ENCODE results near the gene TYMP.
"Not testable (repeated sequence)": the region's sequence is repeated elsewhere in the genome, so short reads cannot be mapped to it uniquely, and the experiment has no call there.

The TYMP gene

DNA sequence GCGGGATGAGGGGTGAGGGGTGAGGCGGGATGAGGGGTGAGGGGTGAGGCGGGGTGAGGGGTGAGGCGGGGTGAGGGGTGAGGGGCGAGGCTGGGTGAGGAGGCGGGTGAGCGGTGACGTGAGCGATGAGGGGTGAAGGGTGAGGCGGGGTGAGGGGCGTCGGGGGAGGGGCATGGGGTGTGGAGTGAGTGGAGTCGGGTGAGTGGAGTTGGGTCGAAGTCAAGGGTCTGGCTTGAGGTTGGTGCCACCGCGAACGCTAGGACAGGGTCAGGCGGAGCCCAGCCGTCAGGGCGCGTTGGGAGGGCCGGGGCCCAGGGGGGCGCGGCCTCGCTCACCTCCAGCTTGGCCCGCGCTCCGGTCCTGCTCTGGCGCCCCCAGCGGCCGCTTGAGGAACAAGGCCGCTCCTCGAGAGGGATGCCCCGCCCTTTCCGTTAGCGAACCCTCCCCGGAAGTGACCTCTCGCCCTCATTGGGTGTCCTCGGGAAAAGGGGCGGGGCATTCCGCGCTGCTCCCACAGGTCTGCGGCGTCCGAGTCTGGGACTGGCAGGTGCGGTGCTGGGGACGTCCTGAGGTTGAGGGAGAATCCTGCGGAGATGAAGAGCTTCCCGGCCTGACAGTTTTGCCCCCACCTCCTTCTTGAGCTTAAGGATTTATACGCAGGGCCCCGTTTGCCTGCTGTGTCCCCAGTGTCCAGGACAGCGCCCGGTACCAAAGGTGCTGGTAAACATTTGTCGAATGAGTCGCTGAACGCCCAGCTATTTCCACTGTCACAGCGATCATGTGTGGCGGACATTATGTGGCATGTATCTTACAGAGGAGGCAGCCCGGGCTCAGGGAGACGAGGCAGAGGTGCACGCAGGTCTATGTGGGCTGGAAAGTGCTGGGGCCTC, 33.0 kb upstream of the TYMP start, which contains the start of gene SYCE3:
Gene SYCE3, minus strand, starts transcription at position 397 of the 890 bp plus-strand sequence. CDS start 6,514 bp downstream, outside the sequence.
- peak; percentile 86 for DNase-seq

DNA sequence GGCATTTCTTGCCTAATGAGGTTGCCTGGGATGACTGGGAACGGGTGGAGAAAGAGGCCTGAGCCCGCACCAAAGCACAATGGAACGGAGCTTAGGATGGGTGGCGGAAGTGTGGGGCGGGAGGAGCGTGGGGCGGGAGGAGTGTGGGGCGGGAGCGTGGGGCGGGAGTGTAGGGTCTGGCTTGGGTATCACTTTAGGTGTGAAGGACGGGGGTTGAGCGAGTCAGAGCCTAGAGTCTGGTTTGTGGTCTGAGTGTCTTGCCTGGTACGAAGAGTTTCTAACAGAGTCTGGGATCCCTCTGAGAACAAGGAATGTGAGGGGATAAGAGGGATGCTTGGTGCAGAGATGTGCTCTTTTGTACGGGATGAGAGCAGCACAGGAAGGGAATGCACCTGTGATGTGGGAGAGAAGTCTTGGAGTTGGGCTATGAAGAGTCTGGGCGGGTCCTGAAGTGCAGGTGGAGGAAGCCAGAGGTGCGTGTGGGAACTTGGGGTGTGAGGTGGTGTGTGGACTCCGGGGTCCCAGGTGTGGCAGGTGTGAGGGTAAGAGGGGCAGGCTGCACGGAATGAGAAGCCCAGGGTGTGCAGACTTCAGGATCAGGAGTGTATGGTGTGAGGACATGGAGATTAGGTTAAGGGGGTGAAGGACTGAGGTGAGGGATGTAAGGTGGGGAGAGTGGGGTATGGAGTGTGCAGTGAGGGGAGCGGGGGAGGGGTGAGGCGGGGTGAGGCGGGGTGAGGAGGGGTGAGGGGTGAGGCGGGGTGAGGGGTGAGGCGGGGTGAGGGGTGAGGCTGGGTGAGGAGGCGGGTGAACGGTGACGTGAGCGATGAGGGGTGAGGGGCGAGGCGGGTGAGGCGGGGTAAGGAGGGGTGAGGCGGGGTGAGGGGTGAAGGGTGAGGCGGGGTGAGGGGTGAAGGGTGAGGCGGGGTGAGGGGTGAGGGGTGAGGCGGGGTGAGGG, 31.9 kb upstream of the TYMP start:
- no peak for DNase-seq

DNA sequence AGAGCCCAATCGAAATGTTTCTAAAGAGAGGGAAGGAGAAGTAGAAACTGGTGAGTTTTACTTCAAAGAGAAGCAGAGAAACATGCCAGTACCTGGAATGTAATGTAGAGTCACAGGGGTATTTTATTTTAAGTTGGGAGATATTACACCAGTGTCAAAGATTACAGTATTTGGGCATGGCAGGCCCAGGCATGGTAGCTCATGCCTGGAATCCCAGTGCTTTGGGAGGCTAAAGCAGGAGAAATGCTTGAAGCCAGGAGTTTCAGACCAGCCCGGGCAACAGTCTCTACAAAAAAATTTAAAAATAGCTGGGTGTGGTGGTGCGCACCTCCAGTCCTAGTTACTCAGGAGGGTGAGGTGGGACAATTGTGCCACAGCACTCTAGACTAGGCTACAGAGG, 30.2 kb upstream of the TYMP start:
- no peak for DNase-seq

DNA sequence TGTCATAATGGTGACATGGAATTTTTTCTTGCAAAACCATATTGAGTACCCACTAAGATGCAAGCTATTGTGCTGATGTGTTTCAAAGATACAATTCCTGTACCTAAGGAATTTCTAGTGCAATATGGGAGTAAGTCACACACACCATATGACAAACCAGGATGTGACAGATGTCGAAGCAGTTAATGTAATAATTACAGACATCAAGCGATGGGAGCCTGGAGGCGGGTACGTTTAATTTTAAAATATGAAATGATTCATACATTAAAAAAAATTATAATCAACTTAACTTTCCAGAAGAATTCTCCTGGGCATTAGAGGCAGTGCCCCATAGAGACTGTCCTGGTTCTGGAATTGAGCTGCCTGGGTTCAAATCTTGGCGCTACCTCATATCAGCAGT, 26.9 kb upstream of the TYMP start:
- no peak for DNase-seq

DNA sequence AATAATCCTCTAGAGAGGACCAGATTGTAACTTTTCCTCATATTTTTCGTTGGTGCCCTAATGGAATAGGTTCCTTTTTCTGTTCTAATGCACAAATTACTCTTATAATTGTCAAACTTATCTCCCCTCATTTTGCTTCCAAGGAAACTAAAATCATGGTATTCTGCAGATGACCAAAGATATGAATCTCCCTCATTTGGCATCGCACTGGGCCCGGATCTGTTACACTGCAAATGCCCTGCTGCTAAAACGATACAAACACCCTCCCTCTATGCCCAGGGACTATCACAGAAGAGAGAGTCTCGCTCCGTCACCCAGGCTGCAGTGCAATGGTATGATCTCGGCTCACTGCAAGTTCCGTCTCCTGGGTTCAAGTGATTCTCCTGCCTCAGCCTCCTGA, 23.5 kb upstream of the TYMP start:
- no peak for DNase-seq

DNA sequence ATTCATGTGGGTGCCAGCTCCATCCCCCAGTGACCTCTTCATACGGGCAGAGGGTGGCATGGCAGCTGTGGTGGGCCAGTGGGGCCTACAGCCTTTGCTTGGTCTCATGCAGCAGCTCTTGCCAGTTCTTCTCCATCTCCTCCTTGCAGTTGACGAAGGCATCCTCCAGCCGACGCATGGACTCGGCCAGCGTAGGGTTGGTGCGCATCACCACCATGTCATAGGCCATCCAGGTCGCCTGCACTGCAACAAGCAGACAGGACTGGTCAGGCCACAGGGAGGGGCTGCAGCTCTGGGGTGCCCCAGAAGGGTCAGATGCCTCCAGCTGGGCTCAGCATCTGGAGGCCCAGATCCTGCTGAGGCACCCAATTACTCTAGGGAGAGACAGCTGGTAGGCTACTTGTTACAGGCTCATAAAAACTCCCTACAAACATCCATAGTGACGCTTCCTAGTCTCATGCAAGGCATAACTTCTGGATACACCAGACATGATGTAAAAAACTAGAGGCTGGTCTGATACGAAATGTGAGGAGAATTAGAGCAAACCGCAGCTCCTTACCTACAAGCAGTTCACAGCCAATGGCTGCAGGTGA, 21.4 kb upstream of the TYMP start:
- no peak for DNase-seq

DNA sequence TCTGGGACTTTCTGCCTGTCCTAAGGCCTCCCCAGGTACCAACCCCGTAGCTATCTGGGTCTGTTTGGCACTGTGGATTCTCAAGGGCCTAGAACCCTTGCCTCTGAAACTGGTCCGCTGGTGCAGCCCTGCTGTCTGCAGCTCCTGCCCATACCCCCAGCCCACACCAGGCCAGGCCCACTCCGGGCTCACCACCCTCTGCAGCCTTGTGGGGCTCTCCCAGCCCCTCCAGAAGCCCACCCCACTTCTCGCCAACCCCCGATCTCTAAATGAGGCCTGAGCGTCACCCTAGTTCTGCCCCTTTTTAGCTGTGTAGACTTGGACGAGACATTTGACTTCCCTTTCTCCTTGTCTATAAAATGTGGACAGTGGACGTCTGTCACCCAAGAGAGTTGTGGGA, 20.6 kb upstream of the TYMP start:
- no peak for DNase-seq

DNA sequence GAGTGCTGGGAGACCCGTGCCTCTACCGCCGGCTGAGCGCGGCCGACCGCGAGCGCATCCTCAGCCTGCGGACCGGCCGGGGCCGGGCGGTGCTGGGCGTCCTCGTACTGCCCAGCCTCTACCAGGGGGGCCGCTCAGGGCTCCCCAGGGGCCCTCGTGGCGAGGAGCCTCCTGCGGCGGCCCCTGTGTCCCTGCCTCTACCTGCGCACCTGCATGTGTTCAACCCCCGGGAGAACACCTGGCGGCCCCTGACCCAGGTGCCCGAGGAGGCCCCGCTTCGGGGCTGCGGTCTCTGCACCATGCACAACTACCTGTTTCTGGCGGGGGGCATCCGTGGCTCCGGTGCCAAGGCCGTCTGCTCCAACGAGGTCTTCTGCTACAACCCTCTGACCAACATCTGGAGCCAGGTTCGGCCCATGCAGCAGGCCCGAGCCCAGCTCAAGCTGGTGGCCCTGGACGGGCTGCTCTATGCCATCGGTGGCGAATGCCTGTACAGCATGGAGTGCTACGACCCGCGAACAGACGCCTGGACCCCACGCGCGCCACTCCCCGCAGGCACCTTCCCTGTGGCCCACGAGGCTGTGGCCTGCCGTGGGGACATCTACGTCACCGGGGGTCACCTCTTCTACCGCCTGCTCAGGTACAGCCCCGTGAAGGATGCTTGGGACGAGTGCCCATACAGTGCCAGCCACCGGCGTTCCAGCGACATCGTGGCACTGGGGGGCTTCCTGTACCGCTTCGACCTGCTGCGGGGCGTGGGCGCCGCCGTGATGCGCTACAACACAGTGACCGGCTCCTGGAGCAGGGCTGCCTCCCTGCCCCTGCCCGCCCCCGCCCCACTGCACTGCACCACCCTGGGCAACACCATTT, 19.3 kb upstream of the TYMP start:
- no peak for DNase-seq

DNA sequence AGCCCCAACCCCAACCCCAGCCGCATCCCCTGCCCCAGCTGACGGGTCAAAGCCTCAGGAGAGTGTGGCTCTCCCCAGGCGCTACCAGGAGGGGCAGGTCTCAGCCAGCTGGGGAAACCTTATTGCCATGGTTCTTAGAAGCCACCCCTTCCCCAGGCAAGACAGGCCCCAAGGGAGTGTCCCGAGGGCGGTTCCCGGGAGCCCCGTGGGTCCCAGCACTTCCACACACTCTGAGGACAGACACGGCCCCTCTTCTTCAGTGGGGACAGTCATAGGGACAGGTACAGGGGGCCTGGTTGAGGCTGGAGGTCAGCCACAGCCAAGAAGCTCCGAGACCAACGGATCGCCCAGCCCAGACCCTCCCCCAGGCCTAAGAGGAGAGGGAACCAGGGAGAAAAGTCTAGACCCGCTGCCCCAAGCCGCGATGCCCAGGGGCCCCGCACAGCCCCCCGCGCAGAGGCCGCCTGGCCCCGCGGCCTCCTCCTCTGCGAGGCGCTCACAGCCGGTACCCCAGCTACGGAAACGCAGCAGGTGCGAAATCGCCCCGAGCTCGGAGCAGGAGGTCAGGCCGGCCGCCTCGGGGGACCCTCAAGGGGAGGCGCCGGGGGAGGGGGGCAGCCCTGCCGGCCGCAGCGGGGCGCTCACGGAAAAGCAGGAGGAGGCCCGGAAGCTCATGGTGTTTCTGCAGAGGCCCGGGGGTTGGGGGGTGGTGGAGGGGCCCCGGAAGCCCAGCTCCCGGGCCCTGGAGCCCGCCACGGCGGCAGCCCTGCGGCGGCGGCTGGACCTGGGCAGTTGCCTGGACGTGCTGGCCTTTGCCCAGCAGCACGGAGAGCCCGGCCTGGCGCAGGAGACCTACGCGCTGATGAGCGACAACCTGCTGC, 18.5 kb upstream of the TYMP start:
- DNase-seq: no peak

DNA sequence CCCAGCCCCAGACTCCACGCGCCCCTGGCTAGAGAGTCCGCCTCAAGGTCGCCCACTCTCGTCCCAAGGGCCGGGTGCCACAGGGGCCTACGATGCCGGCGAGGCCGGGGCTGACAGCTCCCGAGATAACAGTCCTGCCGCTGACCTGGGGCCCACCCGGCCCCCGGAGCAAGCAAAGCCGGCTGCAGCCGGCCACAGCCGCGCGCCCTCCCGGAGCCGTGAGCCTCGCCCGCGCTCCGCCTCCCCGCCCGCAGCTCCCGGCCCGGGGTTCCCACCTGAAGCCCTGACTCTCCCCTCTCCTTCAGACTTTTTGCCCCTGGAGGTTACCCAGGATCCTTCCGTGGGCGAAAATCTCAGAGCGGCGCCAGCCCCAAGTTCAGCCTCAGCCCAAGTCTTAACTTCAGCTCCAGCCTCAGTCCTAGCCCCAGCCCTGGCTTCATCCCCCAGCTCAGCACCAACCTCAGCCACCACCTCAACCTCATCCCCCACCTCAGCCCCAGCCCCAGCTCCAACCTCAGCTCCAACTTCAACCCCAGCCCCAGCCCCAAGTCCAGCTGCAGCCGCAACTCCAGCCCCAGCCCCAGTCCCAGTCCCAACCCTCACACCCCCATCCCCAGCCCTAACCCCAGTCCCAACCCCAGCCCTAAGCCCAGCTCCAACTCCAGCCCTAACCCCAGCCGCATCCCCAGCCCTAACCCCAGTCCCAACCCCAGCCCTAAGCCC, 17.6 kb upstream of the TYMP start:
- no peak for DNase-seq

DNA sequence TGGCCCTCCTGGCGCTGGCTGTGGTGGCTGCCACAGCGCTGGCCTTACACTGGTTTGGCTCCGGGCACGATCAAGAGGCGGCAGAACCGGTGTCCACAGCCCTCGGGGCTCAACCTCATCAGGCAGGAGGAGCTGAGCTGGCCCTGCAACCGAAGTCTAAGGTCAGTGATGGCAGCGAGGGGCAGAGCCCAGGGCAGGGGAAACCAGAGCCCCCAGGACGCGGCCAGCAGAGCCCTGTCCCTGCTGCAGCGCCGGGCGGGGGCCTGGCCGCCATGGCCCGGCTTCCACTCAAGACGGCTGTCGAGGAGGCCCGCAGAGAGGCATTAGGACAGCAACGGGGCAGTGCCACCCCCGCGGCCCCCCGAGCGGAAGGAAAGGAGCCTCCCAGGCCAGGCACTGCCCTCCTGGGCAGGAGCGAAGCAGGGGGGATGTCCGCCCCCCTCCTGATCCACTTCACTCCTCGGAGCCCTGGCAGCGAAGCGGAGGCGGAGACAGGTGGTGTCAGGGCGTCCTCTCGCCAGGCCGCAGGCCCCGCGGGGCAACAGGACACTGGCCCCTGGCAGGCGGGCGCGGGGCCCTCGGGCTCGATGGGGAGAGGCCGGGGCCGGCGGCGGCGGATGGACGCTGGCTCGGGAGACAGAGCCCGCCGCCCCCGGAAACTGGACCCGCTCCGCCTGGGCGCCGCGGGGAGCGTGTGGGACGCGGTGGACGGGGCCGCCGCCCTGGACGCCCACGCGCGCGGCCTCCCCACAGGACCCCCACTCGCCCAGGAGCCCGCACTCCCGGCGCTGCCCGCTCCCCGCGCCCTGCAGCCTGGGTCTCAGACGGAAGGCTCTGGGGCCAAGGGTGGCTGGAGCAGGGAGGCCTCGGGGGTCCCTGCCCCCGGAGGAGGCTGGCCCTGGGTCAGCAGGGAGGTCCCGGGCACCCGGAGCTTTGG, 16.8 kb upstream of the TYMP start:
- no peak for DNase-seq

DNA sequence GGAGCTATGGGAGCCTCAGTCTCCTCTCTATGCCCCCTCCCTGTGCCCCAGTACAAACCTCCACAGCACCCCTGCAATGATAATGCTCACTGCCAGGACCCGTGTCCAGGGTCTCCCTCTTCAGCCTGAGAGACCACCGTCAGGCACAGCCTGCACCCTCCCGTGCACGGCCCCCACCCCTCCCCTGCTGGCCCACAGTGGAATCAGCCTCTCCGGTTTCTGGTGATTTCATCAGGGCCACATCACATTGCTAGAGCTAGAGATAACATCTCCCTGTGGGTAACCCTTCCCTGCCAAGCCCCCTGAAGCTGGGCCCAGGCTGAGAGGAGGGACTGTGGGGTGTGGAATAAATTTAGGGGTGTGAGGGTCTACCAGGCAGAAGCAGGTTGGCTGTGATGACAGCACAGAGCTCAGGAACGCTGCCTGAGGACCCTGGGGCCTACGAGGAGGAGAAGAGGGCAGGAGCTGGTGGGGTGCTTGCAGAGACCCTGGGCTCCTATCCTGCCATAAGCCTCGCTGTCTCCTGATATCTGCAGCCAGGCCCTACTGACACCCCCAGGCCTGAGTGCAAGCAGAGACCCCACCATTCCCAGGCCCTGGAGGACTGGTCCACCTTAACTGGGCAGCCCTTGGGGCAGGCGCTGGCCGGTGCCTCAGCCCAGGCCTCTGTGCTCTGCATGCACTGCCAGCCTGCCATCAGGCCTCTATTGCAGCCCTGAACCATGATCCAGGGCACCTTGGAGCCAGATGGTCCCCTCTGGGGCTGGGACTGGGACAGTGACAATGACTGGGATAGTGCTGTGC, 15.9 kb upstream of the TYMP start, which contains the start of gene KLHDC7B:
Gene KLHDC7B, plus strand, starts transcription at position 378 of the 804 bp plus-strand sequence. Its CDS starts 345 bp downstream, at position 723.
- no peak for DNase-seq

DNA sequence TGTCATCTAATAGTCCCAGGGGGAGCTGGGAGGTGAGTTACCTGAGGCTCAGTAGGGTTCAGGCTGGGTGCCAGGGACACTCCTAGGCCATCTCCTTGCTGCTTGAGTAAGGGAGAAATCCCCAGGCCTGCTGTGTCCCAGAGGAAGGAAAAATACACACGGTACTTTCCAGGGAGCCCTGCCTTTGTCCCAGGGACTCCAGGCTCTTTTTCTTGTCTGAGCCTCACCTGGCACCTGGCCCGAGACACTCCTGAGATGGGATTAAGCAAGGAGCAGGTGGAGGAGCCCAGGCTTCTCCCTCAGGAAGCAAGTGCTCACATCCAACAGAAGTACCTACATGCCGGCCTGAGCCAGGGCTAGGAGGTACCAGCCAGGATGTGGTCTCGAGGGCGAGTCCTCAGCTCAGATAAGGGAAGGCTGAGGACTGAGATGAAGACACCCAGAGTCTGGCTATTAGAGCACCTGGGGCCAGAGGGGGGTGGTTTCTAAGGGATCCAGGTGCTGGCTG, 15.0 kb upstream of the TYMP start:
- no peak for DNase-seq

DNA sequence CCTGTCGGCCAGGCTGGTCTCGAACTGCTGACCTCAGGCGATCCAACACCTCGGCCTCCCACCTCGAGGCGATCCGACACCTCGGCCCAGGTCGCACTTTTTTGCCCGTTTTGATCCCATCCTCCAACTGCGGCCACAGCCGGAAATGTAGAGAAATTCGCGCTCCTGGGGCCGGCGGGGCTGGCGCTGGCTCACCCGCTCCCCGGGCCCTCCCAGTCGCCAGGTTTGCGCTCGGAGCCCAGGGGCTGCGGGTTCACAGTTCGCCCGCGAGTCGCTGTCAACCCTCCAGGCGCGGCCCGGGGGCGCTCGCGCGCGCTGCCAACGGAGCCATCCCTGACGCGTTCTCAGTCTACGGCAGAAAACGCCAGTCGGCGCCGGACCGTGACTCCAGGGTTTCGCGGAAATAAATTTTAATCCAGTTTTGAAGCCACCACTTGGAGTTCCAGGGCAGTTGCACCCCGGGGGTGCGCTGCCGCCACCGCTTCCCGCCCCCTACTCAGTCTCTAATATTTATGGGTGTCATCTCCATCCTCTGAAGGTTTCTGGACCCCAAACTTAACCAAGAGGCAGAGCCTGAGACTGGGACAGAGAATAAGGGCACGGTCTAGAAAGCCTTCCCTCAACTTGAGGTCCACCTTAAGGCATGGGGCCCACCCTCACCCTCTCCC, 14.4 kb upstream of the TYMP start:
- no peak for DNase-seq

DNA sequence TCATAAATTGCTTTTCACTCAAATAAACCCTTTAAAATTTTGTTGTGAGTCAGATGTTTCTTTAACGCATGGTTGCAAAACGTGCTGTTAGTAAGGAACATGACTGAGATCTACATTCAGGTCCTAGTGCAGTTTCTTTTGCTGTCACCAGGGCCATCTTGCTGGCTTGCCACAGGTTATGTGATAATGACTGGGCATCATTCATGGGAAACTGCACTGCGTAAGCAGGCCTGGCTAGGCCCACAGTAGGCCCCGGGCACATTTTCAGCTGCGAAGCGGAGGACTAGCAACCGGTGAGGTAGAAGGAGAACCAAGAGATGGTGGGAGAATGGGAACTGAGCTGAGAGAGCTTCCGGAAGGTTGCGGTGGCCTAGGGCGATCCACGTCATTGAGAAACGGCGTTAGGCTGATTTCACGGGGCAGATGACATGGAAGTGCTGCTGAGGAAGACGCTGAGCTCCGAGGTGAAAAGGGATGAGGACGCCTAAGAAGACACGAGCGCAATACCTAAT, 12.7 kb upstream of the TYMP start:
- DNase-seq: no peak

DNA sequence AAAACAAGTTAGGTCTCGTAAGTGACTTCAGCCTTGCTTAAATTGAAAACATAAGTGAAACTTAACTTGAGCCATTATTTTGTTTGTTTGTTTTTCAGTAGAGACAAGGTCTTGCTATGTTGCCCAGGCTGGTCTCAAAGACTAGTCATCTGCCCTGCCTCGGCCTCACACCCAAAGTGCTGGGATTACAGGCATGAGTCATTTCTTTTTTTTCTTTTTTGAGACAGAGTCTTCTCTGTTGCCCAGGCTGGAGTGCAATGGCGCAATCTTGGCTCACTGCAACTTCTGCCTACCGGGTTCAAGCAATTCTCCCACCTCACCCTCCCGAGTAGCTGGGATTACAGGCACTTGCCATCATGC, 11.8 kb upstream of the TYMP start:
- DNase-seq: not testable (repeated sequence)

DNA sequence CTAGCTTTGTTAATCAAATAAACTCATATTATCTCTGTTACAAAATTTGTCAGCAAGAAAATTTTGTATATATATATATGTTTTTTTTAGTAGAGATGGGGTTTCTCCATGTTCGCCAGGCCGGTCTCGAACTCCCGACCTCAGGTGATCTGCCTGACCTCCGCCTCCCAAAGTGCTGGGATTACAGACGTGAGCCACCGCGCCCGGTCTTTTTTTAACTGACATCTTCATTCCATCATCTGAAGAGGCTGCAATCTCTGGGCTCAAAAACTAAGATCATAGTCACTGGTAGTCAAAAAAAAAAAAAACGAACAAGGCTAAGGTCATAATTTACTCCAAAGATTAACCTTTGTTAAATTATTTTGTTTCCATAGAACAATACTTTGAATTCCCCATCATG, 10.6 kb upstream of the TYMP start:
- no peak for DNase-seq
